GM12878 (cell line): ENCODE measurements around the gene LARP7. TPM values are rescaled to one million over a fixed set of nuclear protein-coding genes. Genes with fewer than 3 reads are reported as not detected.

Experiments
- ATAC-seq: fragments of 200-7000 bp; cut with Tn5 transposase; 3 replicates; pipeline ENCODE4 v1.9.1; 2020; ENCODE audit warnings: mild to moderate bottlenecking, moderate library complexity
- BruUV-seq: library from RNA; stranded (reverse); fragments of 400-500 nt; replicated peaks from 2 replicates; lab custom pipeline; 2021; lab: Mats Ljungman, UMichigan
- CTCF ChIA-PET: fragments of 300-600 bp; sonication (Branson Sonifier 250); formaldehyde crosslinking; extraction: SDS; loops from one replicate; lab custom pipeline; 2021; ENCODE audit warnings: inconsistent platforms; lab: Yijun Ruan, JAX
- POLR2A ChIA-PET: fragments of 350-600 bp; formaldehyde crosslinking; extraction: SDS; loops from one replicate; lab custom pipeline; 2021; ENCODE audit warnings: inconsistent platforms; lab: Charles Lee
- RAD21 ChIA-PET: fragments of 300-600 bp; sonication (Branson Sonifier 250); formaldehyde crosslinking; loops from one replicate; lab custom pipeline; 2023; ENCODE audit warnings: antibody characterized with exemption; ENCODE audit not compliant: unreplicated experiment; lab: Charles Lee
- SMC1A ChIA-PET: fragments of 300-600 bp; sonication (Branson Sonifier 250); formaldehyde crosslinking; loops from one replicate; lab custom pipeline; 2023; ENCODE audit not compliant: unreplicated experiment, uncharacterized antibody; lab: Charles Lee
- DNase-seq: peaks from one replicate; pipeline ENCODE4 v3.0.0-alpha.2; 2011; ENCODE audit warnings: low read depth, low spot score
- FAIRE-seq: peaks from 3 replicates; lab custom pipeline; 2011; peaks lifted over from hg19 to GRCh38; lab: Jason Lieb, UNC
- H2AFZ ChIP-seq: 2 replicates; pipeline ENCODE4 v1.6.0; 2011; ENCODE audit warnings: low read depth, low read length, control low read depth; ENCODE audit not compliant: control insufficient read depth
- H3K27ac ChIP-seq: 2 replicates; pipeline ENCODE4 v1.5.1; 2011; ENCODE audit warnings: control low read depth; ENCODE audit not compliant: control insufficient read depth, insufficient read depth
- H3K27me3 ChIP-seq, 2 experiments: replicated peaks in 1 of 2; 2 replicates each; pipeline versions ENCODE4 v1.6.0 to v1.6.1; 2011; ENCODE audit warnings: low read length in 1 of 2; ENCODE audit not compliant: control insufficient read depth in 2 of 2, insufficient read depth in 2 of 2
- H3K36me3 ChIP-seq, 2 experiments: 2 replicates each; pipeline ENCODE4 v1.5.1; 2011; ENCODE audit warnings: low read length in 1 of 2; ENCODE audit not compliant: control insufficient read depth in 2 of 2, insufficient read depth in 2 of 2
- H3K4me1 ChIP-seq: 2 replicates; pipeline ENCODE4 v1.6.1; 2011; ENCODE audit warnings: mild to moderate bottlenecking, low read length, moderate library complexity, mixed read lengths; ENCODE audit not compliant: control insufficient read depth, insufficient read depth
- H3K4me2 ChIP-seq: 2 replicates; pipeline ENCODE4 v1.6.0; 2011; ENCODE audit warnings: control low read depth; ENCODE audit not compliant: control insufficient read depth, insufficient read depth
- H3K4me3 ChIP-seq: fragments of 200-600 bp; sonication (generic); 2 replicates; pipeline ENCODE4 v1.5.1; 2016
- H3K79me2 ChIP-seq: 2 replicates; pipeline ENCODE4 v1.6.0; 2011; ENCODE audit warnings: low read length; ENCODE audit not compliant: control insufficient read depth, insufficient read depth
- H3K9ac ChIP-seq: 2 replicates; pipeline ENCODE4 v1.8.0; 2011; ENCODE audit warnings: low read length, control low read depth, mixed read lengths; ENCODE audit not compliant: control insufficient read depth, insufficient read depth
- H3K9me3 ChIP-seq: replicated peaks from 3 replicates; pipeline ENCODE4 v1.5.1; 2011; ENCODE audit warnings: mild to moderate bottlenecking, low read length; ENCODE audit not compliant: control insufficient read depth, insufficient read depth
- H4K20me1 ChIP-seq: 2 replicates; pipeline ENCODE4 v1.6.0; 2011; ENCODE audit not compliant: control insufficient read depth, insufficient read depth
- BHLHE40 ChIP-seq, 2 experiments: fragments of 450-650 bp in 1 of 2; IDR thresholded peaks; 2 replicates each; pipeline ENCODE4 v1.6.1; 2011 to 2017; ENCODE audit warnings: low read depth in 2 of 2, borderline replicate concordance in 1 of 2, improper control_type of control experiment in 1 of 2, low read length in 1 of 2, mild to moderate bottlenecking in 1 of 2
- BMI1 ChIP-seq: fragments of 450-650 bp; IDR thresholded peaks from 2 replicates; pipeline ENCODE4 v1.6.1; 2016; ENCODE audit warnings: mild to moderate bottlenecking, moderate library complexity, borderline replicate concordance
- ELK1 ChIP-seq: IDR thresholded peaks from 2 replicates; pipeline ENCODE4 v1.6.1; 2012; ENCODE audit warnings: low read depth, low read length, improper control_type of control experiment
- EZH2 ChIP-seq: IDR thresholded peaks from 2 replicates; pipeline ENCODE4 v1.6.1; 2012; ENCODE audit warnings: low read depth, mild to moderate bottlenecking, control low read depth, inconsistent platforms, low read length, borderline replicate concordance; ENCODE audit not compliant: control insufficient read depth
- GABPA ChIP-seq: IDR thresholded peaks from 2 replicates; pipeline ENCODE4 v1.6.1; 2014; ENCODE audit warnings: antibody characterized with exemption, low read depth, mild to moderate bottlenecking, inconsistent platforms
- NFYA ChIP-seq: IDR thresholded peaks from 2 replicates; pipeline ENCODE4 v1.6.1; 2011; ENCODE audit warnings: low read depth, mild to moderate bottlenecking, low read length, improper control_type of control experiment, borderline replicate concordance
- NFYB ChIP-seq: IDR thresholded peaks from 2 replicates; pipeline ENCODE4 v1.6.1; 2011; ENCODE audit warnings: low read depth, mild to moderate bottlenecking, low read length, improper control_type of control experiment, moderate library complexity; ENCODE audit not compliant: insufficient read depth
- NR2F1 ChIP-seq: fragments of 450-650 bp; conservative IDR thresholded peaks from 2 replicates; pipeline ENCODE4 v1.6.1; 2017; ENCODE audit warnings: mild to moderate bottlenecking
- NRF1 ChIP-seq: conservative IDR thresholded peaks from 2 replicates; pipeline ENCODE4 v1.6.1; 2011; ENCODE audit warnings: mild to moderate bottlenecking, low read depth, low read length, improper control_type of control experiment
- PML ChIP-seq: IDR thresholded peaks from 2 replicates; pipeline ENCODE4 v1.6.1; 2012; ENCODE audit warnings: low read length, inconsistent platforms
- POLR2A ChIP-seq: IDR thresholded peaks from 2 replicates; pipeline ENCODE4 v1.6.1; 2011; ENCODE audit warnings: low read depth, mild to moderate bottlenecking, low read length
- RELA ChIP-seq: fragments of 450-650 bp; IDR thresholded peaks from 2 replicates; pipeline ENCODE4 v1.8.0; 2014; ENCODE audit warnings: borderline replicate concordance; ENCODE audit not compliant: partially characterized antibody
- SMC3 ChIP-seq: IDR thresholded peaks from 2 replicates; pipeline ENCODE4 v1.6.1; 2011; ENCODE audit warnings: low read length, improper control_type of control experiment, borderline replicate concordance
- TCF3 ChIP-seq: IDR thresholded peaks from 2 replicates; pipeline ENCODE4 v1.6.1; 2012; ENCODE audit warnings: low read depth, mild to moderate bottlenecking, low read length, borderline replicate concordance; ENCODE audit not compliant: insufficient read depth
- ZZZ3 ChIP-seq: IDR thresholded peaks from 2 replicates; pipeline ENCODE4 v1.6.1; 2011; ENCODE audit warnings: low read depth; ENCODE audit not compliant: control insufficient read depth, insufficient read length
- WGBS: methylation state at CpG from one replicate; pipeline ENCODE4 v1.1.6; 2016; ENCODE audit warnings: low lambda C conversion rate; ENCODE audit not compliant: insufficient replicate concordance, insufficient coverage; ENCODE audit errors: missing lambda C conversion rate; 5-methylcytosine and 5-hydroxymethylcytosine counted together
- in situ Hi-C: fragments of 300-500 bp; cut with MboI; formaldehyde crosslinking; loops from 9 replicates; pipeline ENCODE4 v1.14.3; 2018; ENCODE audit warnings: mixed read lengths
- intact Hi-C: fragments of 100-400 bp; cut with micrococcal nuclease; formaldehyde crosslinking; loops from one replicate; pipeline ENCODE4 v1.14.2; 2022; ENCODE audit not compliant: unreplicated experiment
- polyA plus RNA-seq, 11 experiments: library from polyadenylated mRNA; depleted of rRNA in 4 of 11; unstranded in 6 of 11; stranded (reverse) in 5 of 11; fragments of >200 nt; fragmentation: Nextera tagmentation in 4 of 11; fragmentation: Illumina TruSeq in 1 of 11; extraction: Ambion mirVana in 4 of 11; extraction: Trizol in 1 of 11; gene quantifications; 1 replicate in 1 of 11; 2 replicates in 10 of 11; pipeline versions ENCODE4 v1.2.1 to v1.2.3, GENCODE V29; 2011 to 2016; ENCODE audit warnings: inconsistent platforms in 2 of 11, missing spikeins in 2 of 11, low read depth in 1 of 11
- total RNA-seq, 4 experiments: library from RNA; depleted of rRNA in 3 of 4; stranded (reverse); fragments of >200 nt in 3 of 4; fragmentation: Illumina TruSeq in 1 of 4; extraction: Trizol in 1 of 4; gene quantifications; 2 replicates each; pipeline versions ENCODE4 v1.2.1 to v1.2.3, GENCODE V29; 2013 to 2021
- TF ChIP-seq, protein P1 (sequence below): fragments of 450-650 bp; formaldehyde crosslinking; IDR thresholded peaks from 2 replicates; pipeline ENCODE4 v1.5.0; 2022; ENCODE audit warnings: mild to moderate bottlenecking, missing genetic modification characterization

Gene LARP7
- total and polyA plus RNA-seq, 10 of the 15 experiments (the other 5 are each of a cell fraction or from before 2014, with no cell fraction given), result 27.8 to 107 (median 61.8) TPM

DNA sequence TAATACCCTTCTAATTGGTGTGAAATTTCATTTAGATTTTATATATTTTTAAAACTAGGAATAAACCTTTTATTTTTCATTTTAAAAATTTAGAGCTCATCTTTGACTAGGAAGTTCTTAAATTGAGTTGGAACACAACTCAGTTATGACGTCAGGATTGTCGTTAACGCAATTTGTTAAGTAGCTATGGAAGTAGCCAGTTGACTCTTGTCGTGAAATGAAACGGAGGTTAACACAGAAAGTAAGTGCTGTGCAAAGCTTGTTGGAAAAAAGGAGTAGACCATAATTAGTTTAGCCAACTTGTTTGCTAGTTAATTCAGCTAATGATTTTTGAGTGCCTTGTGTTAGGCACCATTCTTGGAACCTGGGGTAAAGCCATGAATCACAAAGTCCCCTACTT is 18.3 kb downstream of the LARP7 start:
- no peak overlapping the region for H3K4me2 ChIP-seq
- ChIA-PET SMC1A (interaction anchor here (0.6 to 1.5 kb wide), 4 partner anchors 8 to 130 kb away, joined by 3 to 16 read pairs (median 4); no protein-coding TSS in a partner anchor), POLR2A (no interaction called here)
- no peak overlapping the region for H3K9ac ChIP-seq
- H3K4me1 ChIP-seq, result no peaks in the 10 kb centered on the region
- intact Hi-C loops, result no loop called here
- DNase-seq, result no peak
- H3K27ac ChIP-seq, result no peak overlapping the region
- TF ChIP-seq NRF1, result no peak
- no peak for TF ChIP-seq NR2F1
- no peak for TF ChIP-seq ELK1
- no peak for TF ChIP-seq EZH2
- no peak for TF ChIP-seq GABPA
- TF ChIP-seq, protein P1, sequence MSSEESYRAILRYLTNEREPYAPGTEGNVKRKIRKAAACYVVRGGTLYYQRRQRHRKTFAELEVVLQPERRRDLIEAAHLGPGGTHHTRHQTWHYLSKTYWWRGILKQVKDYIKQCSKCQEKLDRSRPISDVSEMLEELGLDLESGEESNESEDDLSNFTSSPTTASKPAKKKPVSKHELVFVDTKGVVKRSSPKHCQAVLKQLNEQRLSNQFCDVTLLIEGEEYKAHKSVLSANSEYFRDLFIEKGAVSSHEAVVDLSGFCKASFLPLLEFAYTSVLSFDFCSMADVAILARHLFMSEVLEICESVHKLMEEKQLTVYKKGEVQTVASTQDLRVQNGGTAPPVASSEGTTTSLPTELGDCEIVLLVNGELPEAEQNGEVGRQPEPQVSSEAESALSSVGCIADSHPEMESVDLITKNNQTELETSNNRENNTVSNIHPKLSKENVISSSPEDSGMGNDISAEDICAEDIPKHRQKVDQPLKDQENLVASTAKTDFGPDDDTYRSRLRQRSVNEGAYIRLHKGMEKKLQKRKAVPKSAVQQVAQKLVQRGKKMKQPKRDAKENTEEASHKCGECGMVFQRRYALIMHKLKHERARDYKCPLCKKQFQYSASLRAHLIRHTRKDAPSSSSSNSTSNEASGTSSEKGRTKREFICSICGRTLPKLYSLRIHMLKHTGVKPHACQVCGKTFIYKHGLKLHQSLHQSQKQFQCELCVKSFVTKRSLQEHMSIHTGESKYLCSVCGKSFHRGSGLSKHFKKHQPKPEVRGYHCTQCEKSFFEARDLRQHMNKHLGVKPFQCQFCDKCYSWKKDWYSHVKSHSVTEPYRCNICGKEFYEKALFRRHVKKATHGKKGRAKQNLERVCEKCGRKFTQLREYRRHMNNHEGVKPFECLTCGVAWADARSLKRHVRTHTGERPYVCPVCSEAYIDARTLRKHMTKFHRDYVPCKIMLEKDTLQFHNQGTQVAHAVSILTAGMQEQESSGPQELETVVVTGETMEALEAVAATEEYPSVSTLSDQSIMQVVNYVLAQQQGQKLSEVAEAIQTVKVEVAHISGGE (CRISPR knock-in tag), result no peak
- no peak for TF ChIP-seq NFYA
- no peak for TF ChIP-seq ZZZ3
- no peak for TF ChIP-seq BMI1
- TF ChIP-seq TCF3, result no peak
- TF ChIP-seq SMC3, result no peak
- no peak for TF ChIP-seq RELA
- no peak for TF ChIP-seq BHLHE40 (IDR thresholded peaks at IDR 0.05; ENCODE audit: borderline replicate concordance in 1 of 2, low read depth in 2 of 2, low read length in 1 of 2)
- TF ChIP-seq NFYB, result no peak
- TF ChIP-seq PML, result no peak
- no peak for TF ChIP-seq POLR2A
- TF ChIP-seq, all 136 proteins: peak for 0
- no TSS peak for BruUV-seq
- ATAC-seq (no peak), FAIRE-seq (no peak)
- H3K4me3 ChIP-seq, result no peak overlapping the region
- peaks cover 0 to 12% of the 10 kb centered on the region in 2 experiments; a peak in 2 of 4 replicates for H3K36me3 ChIP-seq
- no peaks in the 10 kb centered on the region for H3K27me3 ChIP-seq
- ChIA-PET RAD21 (interaction anchor here (0.8 to 1.4 kb wide), 4 partner anchors 8 to 110 kb away, joined by 3 to 4 read pairs (median 3); no protein-coding TSS in a partner anchor), CTCF (interaction anchor here (0.6 to 4.2 kb wide), 9 partner anchors 8 to 141 kb away, joined by 3 to 21 read pairs (median 4); no protein-coding TSS in a partner anchor)
- H3K9me3 ChIP-seq, result no peaks in the 10 kb centered on the region
- 97% methylated on average over 5 of the region's 5 CpGs for WGBS
- H4K20me1 ChIP-seq, result no peaks in the 10 kb centered on the region
- in situ Hi-C loops, result no loop called here
- no peak overlapping the region for H2AFZ ChIP-seq
- no peaks in the 10 kb centered on the region for H3K79me2 ChIP-seq
